Measurements from ENCODE around the gene DEFB108B.
"Not testable (repeated sequence)": the region's sequence is repeated elsewhere in the genome, so short reads cannot be mapped to it uniquely, and the experiment has no call there.

The DEFB108B gene

GRCh38 chr11:71813481-71814355, 19.3 kb upstream of the DEFB108B start:
- peak; percentile 52 to 68 for DNase-seq (ENCODE audit: extremely low read depth in 1 of 2, low read depth in 1 of 2)

- not testable (repeated sequence) for DNase-seq (ENCODE audit: extremely low read depth in 1 of 2, low read depth in 1 of 2)
These were observed 11.5 kb upstream of the DEFB108B start for GRCh38 chr11:71821539-71821938.

- DNase-seq (ENCODE audit: extremely low read depth in 1 of 2, low read depth in 1 of 2) = not testable (repeated sequence)
These were observed 3.8 kb upstream of the DEFB108B start for GRCh38 chr11:71829247-71829646.

GRCh38 chr11:71829686-71830085, 3.3 kb upstream of the DEFB108B start:
- not testable (repeated sequence) for DNase-seq (ENCODE audit: extremely low read depth in 1 of 2, low read depth in 1 of 2)

- not testable (repeated sequence) for DNase-seq (ENCODE audit: extremely low read depth in 1 of 2, low read depth in 1 of 2)
These were observed 9.7 kb downstream of the DEFB108B start for GRCh38 chr11:71842720-71843119.

- not testable (repeated sequence) for DNase-seq (ENCODE audit: extremely low read depth in 1 of 2, low read depth in 1 of 2)
These were observed 10.4 kb downstream of the DEFB108B start for GRCh38 chr11:71843355-71843754.

- DNase-seq (ENCODE audit: extremely low read depth in 1 of 2, low read depth in 1 of 2) = no peak
These were observed 10.9 kb downstream of the DEFB108B start for GRCh38 chr11:71843858-71844257.

- DNase-seq (ENCODE audit: extremely low read depth in 1 of 2, low read depth in 1 of 2) = not testable (repeated sequence)
These were observed 20.9 kb downstream of the DEFB108B start for GRCh38 chr11:71853895-71854294.

GRCh38 chr11:71855880-71856279, 22.9 kb downstream of the DEFB108B start:
- DNase-seq (ENCODE audit: extremely low read depth in 1 of 2, low read depth in 1 of 2) = not testable (repeated sequence)

- DNase-seq (ENCODE audit: extremely low read depth in 1 of 2, low read depth in 1 of 2) = not testable (repeated sequence)
These were observed 27.8 kb downstream of the DEFB108B start for GRCh38 chr11:71860835-71861234.

- DNase-seq (ENCODE audit: extremely low read depth in 1 of 2, low read depth in 1 of 2) = not testable (repeated sequence)
These were observed 31.1 kb downstream of the DEFB108B start for GRCh38 chr11:71863978-71864627.

GRCh38 chr11:71867209-71867608, 34.2 kb downstream of the DEFB108B start:
- DNase-seq (ENCODE audit: extremely low read depth in 1 of 2, low read depth in 1 of 2) = not testable (repeated sequence)

GRCh38 chr11:71869931-71870330, 36.9 kb downstream of the DEFB108B start:
- DNase-seq (ENCODE audit: extremely low read depth in 1 of 2, low read depth in 1 of 2) = not testable (repeated sequence)

- not testable (repeated sequence) for DNase-seq (ENCODE audit: extremely low read depth in 1 of 2, low read depth in 1 of 2)
These were observed 37.7 kb downstream of the DEFB108B start for GRCh38 chr11:71870661-71871060.

GRCh38 chr11:71876262-71876661, 43.3 kb downstream of the DEFB108B start:
- DNase-seq (ENCODE audit: extremely low read depth in 1 of 2, low read depth in 1 of 2) = not testable (repeated sequence)

GRCh38 chr11:71878059-71878458, 45.1 kb downstream of the DEFB108B start, which contains the start of gene DEFB131B:
DEFB131B (plus strand) TSS chr11:71878453; CDS start chr11:71878453, 0 bp downstream.
- not testable (repeated sequence) for DNase-seq (ENCODE audit: extremely low read depth in 1 of 2, low read depth in 1 of 2)

GRCh38 chr11:71885806-71886205, 52.8 kb downstream of the DEFB108B start:
- not testable (repeated sequence) for DNase-seq (ENCODE audit: extremely low read depth in 1 of 2, low read depth in 1 of 2)

All from activated CD8-positive, alpha-beta memory T cell treated with anti-CD3 and anti-CD28 coated beads for 1 hour (primary cell).